HG03175 (cell line): ENCODE results near the gene GALNT16.
A peak's percentile ranks its signal among the peaks of the same experiment; 100 is the strongest.
"Not testable (repeated sequence)": the region's sequence is repeated elsewhere in the genome, so short reads cannot be mapped to it uniquely, and the experiment has no call there.

ENCODE experiments used
- ATAC-seq: cut with Tn5 transposase; IDR thresholded peaks from one replicate; pipeline ENCODE4 v1.9.1; 2021; ENCODE audit warnings: mild to moderate bottlenecking, moderate library complexity; ENCODE audit not compliant: unreplicated experiment

The GALNT16 gene

DNA sequence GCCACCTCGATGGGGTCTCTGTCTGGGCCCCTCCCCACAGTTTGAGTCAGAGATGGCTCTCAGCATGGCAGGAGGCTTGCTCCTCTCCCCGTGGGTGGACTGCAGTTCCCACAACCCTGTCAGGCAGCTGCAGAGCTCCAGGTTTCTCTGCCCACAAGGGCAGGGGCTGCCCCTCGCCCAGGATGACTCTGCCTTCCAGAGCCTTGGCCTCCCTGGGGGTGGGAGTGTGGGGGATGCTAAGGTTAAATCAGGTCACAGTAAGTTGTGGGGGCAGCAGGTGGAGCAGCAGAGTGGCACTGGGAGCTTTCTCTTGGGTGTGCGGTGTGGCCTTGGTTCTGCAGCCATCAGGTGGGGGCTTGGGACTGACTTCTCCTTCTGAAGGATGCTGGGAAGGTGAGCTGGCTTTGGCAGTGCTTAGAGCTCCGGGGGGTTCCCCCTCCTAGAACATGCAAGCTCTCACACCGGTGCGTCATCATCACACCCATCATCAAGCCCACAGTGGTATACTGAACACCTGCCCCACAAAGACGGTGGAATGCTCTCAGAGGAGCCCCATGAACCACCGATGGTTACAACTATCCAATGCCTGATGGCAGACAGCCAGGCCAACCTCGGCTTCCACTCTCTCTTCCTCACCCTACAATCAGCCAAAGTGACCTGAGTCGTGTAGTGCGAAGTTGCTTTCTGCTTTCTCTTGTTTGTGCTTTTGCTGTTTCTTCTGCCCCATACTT lies 98.4 kb downstream of the GALNT16 start:
- ATAC-seq: no peak

DNA sequence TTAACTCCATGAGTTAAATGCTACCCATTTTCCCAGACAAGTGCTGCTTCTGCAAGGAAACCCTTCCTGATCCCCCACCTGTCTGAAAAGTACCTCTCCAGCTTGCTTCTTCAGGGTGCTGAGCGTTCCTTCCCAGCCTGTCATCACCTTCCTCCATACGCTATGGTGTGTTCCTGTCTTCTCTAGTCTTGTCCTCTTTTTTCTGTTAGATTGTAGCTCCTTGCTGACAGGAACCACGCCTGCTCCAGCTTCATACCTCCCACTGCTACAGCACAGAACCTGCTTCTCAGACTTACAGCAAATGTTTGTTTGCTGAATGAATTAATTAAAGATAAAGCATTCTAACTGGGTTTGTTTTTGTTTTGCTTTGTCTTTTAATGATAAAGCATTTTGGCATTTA lies 99.0 kb downstream of the GALNT16 start:
- no peak for ATAC-seq

DNA sequence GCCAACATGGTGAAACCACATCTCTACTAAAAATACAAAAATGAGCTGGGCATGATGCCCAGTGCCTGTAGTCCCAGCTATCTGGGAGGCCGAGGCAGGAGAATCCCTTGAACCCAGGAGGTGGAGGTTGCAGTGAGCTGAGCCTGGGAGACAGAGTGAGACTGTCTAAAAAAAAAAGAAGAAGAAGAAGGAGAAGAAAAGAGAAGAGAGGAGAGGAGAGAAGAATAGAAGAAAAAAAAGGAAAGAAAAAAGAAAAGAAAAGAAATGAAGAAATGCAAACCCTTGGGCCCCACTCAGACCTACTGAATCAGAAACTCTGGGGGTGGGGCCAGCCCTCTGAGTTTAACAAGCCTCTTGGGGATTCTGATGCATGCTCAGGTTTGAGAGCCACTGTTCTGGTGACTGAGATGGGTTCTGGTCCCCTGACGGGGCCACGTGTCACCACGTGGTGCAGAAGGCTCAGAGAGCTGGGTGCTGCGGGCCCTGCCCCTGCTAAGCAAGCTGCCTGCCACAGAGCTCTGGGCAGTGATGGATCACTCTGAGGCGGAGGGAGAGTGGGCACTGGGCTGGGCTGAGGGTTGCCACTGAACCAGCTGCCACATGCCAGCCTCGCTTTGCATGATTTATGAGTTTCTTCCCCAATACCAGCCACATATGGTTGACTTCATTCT lies 100.6 kb downstream of the GALNT16 start:
- no peak for ATAC-seq

DNA sequence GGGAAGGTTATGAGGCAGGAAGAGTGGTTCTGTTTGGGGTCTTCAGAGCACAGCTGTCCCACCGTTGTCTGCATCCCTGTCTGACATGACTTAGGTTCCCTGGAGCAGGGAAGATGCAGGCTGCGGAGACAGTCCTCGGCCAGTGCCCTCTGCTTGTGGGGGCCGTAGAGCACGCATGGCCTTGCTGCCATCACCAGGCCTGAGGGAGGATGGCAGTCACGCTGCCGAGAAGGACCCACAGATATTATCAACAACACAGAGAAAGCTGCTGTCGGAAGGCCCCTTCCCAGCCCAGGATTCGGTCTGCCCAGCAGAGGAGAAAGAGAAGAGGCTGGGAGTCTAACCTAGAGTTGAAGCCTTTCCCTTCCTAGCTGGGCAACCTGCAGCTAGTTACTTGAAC lies 103.1 kb downstream of the GALNT16 start:
- ATAC-seq: no peak

DNA sequence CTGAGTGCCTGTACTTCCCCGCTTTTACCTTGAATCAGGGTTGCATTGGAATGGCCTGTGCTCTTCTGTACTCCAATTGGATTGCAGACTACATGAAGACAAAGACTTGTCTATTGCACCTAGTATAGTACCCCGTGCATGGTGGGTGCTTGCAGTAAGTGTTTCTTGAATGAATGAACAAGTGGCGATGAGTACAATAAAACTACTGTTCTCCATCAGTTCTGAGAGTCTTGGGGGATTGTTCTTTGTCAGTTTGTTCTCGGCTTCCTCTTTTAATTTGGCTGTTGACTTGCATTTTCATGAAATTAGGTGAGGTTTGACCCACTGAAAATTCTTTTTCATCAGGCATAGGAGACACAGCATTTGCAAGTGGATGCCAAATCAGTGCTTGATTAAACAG lies 104.0 kb downstream of the GALNT16 start:
- no peak for ATAC-seq

DNA sequence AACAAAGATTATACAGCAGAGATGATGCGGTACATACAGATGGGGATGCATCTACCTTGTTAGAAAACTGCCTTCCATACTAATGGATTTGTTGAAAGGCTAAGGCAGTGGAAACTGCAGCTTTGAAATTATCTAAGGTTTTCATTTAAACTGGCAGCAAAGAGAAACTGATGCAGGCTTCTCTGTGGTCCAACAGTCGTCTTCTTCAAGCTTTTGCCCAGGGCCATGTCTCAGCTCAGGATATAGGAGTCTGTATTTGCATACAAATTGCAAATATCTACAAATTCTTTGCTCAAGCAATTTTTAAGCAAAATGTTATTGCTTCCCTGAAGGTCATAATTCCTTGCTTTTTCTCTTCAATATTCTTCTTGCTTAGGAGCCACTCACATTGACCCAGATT lies 104.4 kb downstream of the GALNT16 start:
- no peak for ATAC-seq

DNA sequence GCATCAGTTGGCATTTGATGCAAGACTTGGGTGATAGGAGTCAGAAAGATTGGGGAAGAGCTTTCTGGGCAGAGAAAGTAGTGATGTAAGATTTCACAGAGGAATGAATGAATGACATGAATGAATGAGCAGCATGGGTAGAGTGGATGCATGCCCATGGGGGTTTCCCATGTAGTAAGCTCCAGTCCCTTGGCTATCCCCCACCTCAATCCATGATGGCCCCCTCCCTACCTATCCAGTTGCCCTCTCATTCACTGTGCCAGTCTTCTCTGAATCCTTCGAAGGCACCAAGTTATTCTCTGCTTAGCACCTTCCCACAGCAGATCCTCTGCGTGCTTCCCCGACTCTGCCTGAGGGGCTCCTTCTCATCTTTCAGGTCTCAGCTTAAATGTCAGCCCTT lies 106.1 kb downstream of the GALNT16 start:
- ATAC-seq: no peak

DNA sequence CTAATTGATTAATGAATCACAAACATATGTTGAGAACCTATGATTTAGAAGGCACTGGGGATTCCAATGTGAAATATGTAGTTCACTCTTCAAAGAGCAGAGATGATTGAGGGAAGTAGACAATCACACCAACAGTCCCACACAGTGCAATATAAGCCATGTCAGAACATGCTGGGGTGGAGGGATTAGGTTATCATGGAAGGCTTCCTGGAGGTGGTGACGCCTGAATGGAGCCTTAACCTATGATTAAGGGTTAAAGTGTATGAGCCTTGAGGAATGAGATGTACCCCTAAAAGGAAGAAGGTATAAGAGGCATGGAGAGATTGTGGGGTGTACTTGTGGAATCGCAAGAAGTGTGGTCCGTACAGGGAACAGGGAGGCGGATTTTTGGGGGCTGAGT lies 106.8 kb downstream of the GALNT16 start:
- no peak for ATAC-seq

DNA sequence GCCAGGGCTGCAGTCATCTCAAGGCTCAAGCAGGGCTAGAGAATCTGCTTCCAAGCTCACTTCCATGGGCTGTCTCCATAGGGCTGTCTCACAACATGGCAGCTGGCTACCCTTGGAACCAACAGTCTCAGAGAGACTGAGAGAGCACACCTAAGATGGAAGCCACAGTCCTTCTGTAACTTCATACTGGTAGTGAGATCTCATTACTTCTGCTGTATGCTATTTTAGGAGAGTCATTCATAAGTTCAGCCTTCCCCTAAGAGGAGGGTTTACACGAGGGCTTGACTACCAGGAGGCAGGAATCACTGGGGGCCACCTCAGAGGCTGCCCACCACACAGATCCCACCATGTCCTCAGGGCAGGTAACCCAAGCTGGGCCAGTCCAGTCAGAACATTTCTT lies 108.4 kb downstream of the GALNT16 start:
- no peak for ATAC-seq

DNA sequence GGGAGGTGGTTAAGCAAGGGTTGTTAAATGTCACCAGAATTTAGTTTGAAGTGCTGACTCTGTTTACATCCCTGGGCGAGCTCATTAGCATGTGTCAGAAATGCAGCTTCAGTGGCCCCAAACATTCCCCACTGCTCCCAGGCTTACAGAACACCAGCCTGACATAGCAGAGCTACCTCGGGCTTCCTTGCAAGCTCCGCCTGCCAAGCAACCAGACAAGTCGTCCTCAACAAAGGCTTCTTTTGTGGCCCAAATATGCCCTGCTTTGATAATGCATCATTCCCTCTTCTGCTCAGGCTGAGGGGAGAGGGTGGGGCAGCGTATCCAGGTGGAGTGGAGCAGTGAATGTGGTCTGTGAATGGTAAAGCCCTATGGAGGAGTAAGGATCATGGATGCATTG lies 110.1 kb downstream of the GALNT16 start:
- ATAC-seq: no peak

DNA sequence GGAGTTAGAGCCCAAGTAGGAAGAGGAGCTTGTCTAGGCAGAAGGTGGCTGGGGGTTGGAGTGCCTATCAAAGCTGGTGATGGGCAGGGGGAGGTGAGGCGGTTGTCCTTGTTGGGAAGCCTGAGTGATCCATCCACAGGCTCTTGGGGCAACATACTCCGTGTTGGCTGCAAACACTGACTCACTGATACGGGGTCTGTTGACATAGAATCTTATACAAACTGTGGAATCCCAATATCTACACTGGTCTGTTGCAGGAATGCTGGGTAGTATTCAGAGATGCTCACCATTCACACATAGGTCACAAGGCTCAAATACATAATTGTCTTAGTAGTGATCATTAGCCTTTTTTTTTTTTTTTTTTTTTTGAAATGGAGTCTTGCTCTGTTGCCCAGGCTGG lies 112.2 kb downstream of the GALNT16 start:
- no peak for ATAC-seq

DNA sequence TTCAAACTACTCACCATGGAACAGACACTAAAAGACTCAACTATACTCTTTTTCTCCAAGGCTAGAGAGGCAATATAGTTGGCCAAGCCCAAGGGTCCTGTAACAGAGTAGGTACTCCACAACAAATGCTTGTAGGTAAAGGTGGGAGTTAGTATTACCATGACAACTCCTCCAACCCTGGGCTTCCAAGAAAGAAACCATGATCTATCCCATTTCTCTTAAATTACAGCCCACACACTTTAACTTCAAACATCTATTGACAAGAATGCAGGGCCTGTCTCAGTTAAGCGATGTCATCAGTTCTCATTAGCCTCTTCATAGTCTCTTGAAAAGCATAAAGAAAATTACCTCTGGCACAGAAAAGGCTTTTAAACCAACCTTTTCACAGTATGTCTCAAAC lies 113.1 kb downstream of the GALNT16 start:
- ATAC-seq: no peak

DNA sequence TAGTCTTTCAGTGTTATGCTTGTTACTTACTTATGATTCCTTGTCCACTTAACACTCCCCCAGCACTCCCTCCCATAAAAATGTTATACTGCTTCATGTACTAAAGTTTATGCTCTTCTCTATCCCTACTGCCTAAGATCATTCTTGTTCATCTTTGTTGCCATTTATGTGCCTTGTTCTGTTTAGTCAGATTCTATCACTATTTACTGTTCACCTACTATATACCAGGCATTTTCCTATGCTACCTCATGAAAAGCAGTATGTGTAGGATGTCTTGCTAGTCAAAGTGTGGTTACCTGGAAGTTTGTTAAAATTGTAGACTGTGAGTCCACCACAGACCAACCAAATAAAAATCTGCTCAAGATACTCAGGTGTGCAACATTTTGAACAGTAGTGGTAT lies 114.3 kb downstream of the GALNT16 start:
- no peak for ATAC-seq

DNA sequence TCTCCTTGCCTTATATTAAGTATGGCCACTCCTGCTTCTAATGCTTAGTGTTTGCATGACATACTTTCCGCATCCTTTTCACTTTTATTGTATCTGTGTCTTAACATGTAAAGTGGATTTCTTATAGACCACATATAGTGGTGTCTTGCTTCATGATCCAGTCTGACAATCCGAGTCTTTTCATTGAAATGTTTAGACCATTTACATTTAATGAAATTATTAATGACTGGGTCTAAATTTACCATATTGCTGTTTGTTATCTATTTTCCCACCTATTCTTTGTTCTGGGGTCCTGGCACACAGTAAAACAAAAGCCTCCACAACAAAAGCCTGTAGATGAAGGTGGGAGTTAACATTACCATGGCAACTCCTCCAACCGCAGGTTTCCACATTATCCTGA lies 115.2 kb downstream of the GALNT16 start:
- ATAC-seq: no peak

DNA sequence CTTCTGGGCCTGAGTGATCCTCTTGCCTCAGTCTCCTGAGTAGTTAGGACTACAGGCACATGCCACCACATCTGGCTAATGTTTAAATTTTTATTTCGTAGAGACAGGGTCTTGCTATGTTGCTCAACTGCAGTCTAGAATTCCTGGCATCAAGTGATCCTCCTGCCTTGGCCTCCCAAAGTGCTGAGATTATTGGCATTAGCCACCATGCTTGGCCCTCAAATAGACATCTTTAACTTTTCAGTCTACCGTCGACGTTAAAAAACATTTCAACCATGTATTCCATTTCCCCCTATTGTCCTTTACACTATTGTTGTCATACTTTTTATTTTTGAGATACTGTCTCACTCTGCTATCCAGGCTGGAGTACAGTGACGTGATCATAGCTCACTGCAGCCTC lies 115.8 kb downstream of the GALNT16 start:
- no peak for ATAC-seq

DNA sequence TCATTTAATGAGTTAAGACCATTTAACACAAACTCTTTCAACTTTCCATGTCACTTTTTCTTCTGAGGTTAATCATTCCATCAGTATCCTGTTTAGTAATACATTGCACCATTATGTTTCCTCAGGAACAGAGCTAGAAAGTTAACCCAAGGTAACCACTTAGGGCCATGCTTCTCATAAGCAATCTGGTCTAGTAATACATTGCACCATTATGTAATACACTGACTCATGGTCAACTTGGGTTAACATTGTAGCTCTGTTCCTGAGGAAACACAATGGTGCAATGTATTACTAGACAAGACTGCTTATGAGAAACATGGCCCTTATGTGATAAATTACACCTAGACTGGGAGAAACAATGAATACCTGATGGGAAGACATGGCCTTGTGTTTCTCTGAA lies 116.5 kb downstream of the GALNT16 start:
- no peak for ATAC-seq

DNA sequence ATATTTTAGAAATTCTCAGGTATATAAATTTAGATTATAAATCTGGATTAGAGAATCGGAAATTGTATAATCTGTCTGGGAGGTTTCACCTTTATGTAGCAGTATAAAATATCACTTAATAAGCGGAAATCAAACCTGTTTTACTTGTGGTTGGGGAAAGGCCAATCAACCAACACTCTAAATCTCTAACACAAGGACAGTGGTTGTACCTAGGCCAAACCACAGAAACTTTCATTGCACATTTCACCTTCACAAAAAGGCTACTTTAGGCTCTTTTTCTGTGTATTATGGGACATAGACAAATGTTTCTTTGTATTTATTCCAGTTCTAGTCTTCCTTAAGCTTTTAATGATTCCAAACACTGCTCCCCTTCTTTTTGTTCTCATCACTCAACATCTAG lies 118.3 kb downstream of the GALNT16 start:
- no peak for ATAC-seq

DNA sequence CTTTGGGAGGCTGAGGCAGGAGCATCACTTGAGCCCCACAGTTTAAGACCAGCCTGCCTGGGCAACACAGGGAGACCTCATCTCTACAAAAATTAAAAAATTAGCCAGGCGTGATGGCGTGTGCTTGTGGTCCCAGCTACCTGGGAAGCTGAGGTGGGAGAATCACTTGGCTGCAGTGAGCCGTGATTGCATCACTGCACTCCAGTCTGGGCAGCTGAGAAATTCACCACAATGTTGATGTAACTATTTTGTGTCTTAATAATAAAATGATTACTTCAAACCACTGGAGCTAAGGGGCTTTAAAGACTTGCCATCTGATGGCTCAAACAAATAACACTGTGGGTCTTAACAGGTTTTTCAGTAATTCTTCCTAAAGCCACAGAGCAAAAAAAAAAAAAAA lies 127.4 kb downstream of the GALNT16 start:
- no peak for ATAC-seq

DNA sequence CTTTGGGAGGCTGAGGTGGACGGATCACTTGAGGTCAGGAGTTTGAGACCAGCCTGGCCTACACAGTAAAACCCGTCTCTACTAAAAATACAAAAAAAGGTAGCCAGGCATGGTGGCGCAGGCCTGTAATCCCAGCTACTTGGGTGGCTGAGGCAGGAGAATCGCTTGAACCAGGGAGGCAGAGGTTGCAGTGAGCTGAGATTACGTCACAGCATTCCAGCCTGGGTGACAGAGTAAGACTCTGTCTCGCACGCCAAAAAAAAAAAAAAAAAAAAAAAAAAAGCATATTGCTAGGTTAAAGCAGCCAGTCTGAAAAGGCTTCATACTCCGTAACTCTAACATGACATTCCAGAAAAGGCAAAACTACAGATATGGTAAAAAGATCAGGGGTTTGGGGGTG lies 131.4 kb downstream of the GALNT16 start:
- not testable (repeated sequence) for ATAC-seq

DNA sequence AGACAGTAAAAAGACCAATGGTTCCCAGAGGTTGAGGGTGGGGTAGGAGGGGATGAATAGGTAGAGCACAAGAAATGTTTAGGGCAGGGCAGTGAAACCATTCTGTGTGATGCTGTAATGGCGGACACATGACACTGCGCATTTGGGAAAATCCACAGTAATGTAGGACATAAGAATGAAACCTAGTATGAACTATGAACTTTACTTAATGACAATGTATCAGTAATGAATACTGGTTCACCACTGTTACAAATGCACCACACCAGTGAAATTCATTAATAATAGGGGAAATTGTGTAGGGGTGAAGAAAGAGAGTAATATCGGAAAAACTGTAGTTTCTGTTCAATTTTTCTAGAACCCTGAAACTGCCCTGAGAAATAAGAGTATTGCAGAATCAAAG lies 132.5 kb downstream of the GALNT16 start:
- ATAC-seq: no peak

DNA sequence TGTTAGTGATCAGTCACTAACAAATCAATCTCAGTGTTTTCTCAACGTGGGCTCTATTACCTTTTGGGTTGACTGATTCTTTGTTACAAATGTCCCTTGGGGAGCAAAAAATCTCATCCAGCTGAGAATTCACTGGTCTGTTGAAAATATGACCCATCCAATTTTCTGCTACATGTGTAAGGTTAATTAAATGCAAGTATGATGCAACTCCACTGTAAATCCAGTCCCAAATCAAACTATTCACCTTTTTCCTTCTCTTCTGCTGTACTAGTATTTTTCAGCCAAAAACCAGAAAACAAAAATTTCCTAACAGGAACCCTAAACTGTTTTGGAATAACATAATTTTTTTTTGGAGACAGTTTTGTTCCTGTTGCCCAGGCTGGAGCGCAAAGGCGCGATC lies 136.0 kb downstream of the GALNT16 start:
- ATAC-seq: no peak

DNA sequence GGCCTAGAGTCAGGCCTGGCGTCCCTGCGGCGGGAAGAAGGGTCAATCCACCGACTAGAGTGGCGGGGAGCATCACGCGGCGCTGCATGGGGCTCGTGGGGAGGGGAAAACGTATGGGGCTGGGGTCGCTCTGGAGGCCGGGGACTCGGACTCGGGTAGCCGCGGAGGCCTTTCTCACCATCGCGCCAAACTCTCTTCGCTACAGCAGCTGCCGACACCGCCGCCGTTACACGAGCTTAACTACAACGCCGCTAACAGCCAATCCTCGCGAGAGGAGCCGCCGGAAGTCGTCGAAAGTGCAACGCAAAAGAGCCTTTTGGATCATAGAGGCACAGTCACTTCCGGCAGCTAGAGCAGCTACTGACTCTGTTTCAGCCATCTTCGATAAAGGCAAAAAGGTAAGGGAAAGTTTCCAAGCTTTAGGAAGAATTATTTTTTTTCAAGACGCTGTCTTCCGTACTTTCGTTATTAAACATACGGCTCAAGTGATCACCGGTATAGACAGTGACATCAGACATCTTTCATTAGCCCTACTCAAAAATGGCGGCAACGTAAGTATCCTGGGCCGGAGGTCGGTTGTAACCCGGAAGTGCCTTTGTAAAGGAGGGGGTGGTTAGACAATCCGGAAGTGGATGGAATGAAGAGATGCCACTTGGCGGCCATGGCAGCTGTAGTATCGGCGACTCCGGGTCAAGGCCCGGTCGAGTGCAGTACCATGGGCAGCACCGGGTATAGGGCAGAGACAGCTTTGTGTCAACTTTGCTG lies 138.3 kb downstream of the GALNT16 start, which contains the start of the genes ERH and SLC39A9:
Gene ERH, minus strand, starts transcription at position 247 of the 765 bp plus-strand sequence. Its CDS starts 66 bp downstream, at position 181.
Gene SLC39A9, plus strand, starts transcription at position 640 of the 765 bp plus-strand sequence. CDS start 678 bp downstream, outside the sequence.
- peak; percentile 90 for ATAC-seq
